ENCODE data around the gene PTGR1.
A peak's percentile ranks its signal among the peaks of the same experiment; 100 is the strongest.

PTGR1 gene

DNA sequence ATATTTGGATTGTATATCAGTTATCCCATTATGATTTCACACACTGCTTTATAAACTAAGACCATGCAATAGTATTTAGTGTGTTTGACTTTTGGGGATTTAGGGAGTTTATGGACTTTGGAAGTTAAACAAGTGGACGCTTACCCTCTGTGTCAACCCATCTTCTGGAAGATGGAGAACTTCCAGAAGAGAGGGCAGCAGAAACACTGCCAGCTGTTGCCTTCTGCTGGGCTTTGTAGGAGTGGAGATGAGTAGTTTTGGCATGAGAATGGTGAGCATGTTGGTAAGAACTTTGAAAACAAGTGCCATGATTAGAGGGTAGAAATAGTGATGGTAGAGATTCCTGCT lies 33.9 kb upstream of the PTGR1 start:
- H2BK5ac ChIP-seq (ENCODE audit: low read depth, low read length, poor library complexity, severe bottlenecking) = no peak overlapping the region
- no peak overlapping the region for H3K27ac ChIP-seq (ENCODE audit: low read length, poor library complexity, severe bottlenecking)
- no peak overlapping the region for H2AK5ac ChIP-seq (ENCODE audit: low read length, severe bottlenecking)
- peak overlapping the region in 1 of 2 experiments; percentile 99 for H3K4me3 ChIP-seq (ENCODE audit: insufficient read depth in 1 of 2, low read depth in 1 of 2, low read length in 2 of 2)
- no peaks in the 10 kb centered on the region for H3K36me3 ChIP-seq (ENCODE audit: control insufficient read depth in 1 of 2, insufficient read depth in 2 of 2, low read depth in 1 of 2, low read length in 2 of 2)
- peaks cover 2% of the 10 kb centered on the region for H3K4me1 ChIP-seq (ENCODE audit: control insufficient read depth, insufficient read depth, low read depth, low read length)
- no peak overlapping the region for H3K4ac ChIP-seq (ENCODE audit: low read depth in 1 of 2, low read length in 2 of 2)
- H4K8ac ChIP-seq (ENCODE audit: low read length) = no peak overlapping the region
- H3K9me3 ChIP-seq (ENCODE audit: control insufficient read depth, low read length) = no peaks in the 10 kb centered on the region
- no peak overlapping the region for H4K91ac ChIP-seq (ENCODE audit: low read length)
- DNase-seq = no peak
- H3K9ac ChIP-seq (ENCODE audit: low read length) = peak overlapping the region; percentile 96
- H3K4me2 ChIP-seq (ENCODE audit: low read length, poor library complexity, severe bottlenecking) = no peak overlapping the region
- H2BK12ac ChIP-seq (ENCODE audit: low read length in 2 of 2) = no peak overlapping the region
- no peak overlapping the region for H3K14ac ChIP-seq (ENCODE audit: low read length in 2 of 2)
- H3K23ac ChIP-seq (ENCODE audit: low read length in 2 of 2) = no peak overlapping the region
- no peak overlapping the region for H3K18ac ChIP-seq (ENCODE audit: low read depth in 1 of 2, low read length in 2 of 2)
- no peak overlapping the region for H2AFZ ChIP-seq (ENCODE audit: low read depth, low read length)
- no peak overlapping the region for H2BK15ac ChIP-seq (ENCODE audit: low read depth, poor library complexity, severe bottlenecking)
- no peak overlapping the region for H2BK120ac ChIP-seq (ENCODE audit: low read depth, low read length)
- H3K79me1 ChIP-seq (replicated peaks; ENCODE audit: low read length, poor library complexity, severe bottlenecking) = peaks cover 4% of the 10 kb centered on the region
- 93% methylated on average over 1 of the region's 1 CpG for WGBS
- H3K27me3 ChIP-seq (ENCODE audit: control insufficient read depth in 1 of 2, insufficient read depth in 1 of 2, low read length in 2 of 2) = no peaks in the 10 kb centered on the region

DNA sequence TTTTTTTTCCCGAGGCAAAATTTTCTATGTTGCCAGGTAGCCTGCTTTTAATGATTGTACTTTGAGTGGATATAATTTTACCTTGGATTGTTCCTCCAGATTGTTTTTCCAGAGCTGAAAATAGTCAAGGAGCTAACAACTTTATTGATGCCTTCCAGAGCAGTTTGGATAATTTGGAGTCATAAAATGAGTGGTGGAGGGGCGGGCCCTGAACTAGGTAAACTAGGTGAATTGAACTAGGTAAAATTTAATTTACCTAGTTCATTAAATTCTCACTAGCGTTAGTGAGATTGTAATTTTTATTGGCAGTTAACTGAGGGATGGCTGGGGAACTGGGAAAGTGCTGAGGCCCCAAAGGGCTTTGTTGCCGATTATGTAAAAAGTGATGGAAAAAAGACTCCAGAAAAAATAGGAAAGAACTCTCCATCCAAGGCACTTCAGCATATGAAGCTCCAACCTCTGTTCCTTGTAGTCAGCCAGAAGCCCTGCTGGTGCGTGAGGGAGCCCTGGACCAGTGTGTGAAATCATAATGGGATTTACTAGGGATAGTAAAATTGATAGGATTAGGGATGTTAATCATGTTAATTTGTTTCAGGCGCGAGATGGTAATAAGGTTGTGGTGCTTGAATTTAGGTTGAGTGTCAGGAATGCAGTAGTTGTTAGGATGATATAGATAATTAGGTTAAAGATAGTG lies 33.4 kb upstream of the PTGR1 start:
- Histone ChIP-seq H3K9me3 (ENCODE audit: control insufficient read depth, low read length) (no peaks in the 10 kb centered on the region), H3K23ac (ENCODE audit: low read length in 2 of 2) (no peak overlapping the region), H3K9ac (ENCODE audit: low read length) (peak overlapping the region; percentile 96), H2BK120ac (ENCODE audit: low read depth, low read length) (no peak overlapping the region), H3K14ac (ENCODE audit: low read length in 2 of 2) (no peak overlapping the region), H2BK12ac (ENCODE audit: low read length in 2 of 2) (no peak overlapping the region), H3K18ac (ENCODE audit: low read depth in 1 of 2, low read length in 2 of 2) (no peak overlapping the region), H4K8ac (ENCODE audit: low read length) (no peak overlapping the region), H4K91ac (ENCODE audit: low read length) (no peak overlapping the region), H3K4me2 (ENCODE audit: low read length, poor library complexity, severe bottlenecking) (peak overlapping the region; percentile 84), H3K4ac (ENCODE audit: low read depth in 1 of 2, low read length in 2 of 2) (no peak overlapping the region), H3K27ac (ENCODE audit: low read length, poor library complexity, severe bottlenecking) (no peak overlapping the region), H2BK15ac (ENCODE audit: low read depth, poor library complexity, severe bottlenecking) (no peak overlapping the region), H2BK5ac (ENCODE audit: low read depth, low read length, poor library complexity, severe bottlenecking) (no peak overlapping the region), H3K79me1 (replicated peaks; ENCODE audit: low read length, poor library complexity, severe bottlenecking) (peaks cover 4% of the 10 kb centered on the region), H3K27me3 (ENCODE audit: control insufficient read depth in 1 of 2, insufficient read depth in 1 of 2, low read length in 2 of 2) (no peaks in the 10 kb centered on the region), H2AK5ac (ENCODE audit: low read length, severe bottlenecking) (no peak overlapping the region), H3K4me1 (ENCODE audit: control insufficient read depth, insufficient read depth, low read depth, low read length) (peaks cover 2% of the 10 kb centered on the region), H3K4me3 (ENCODE audit: insufficient read depth in 1 of 2, low read depth in 1 of 2, low read length in 2 of 2) (peak overlapping the region in 1 of 2 experiments; percentile 99), H3K36me3 (ENCODE audit: control insufficient read depth in 1 of 2, insufficient read depth in 2 of 2, low read depth in 1 of 2, low read length in 2 of 2) (no peaks in the 10 kb centered on the region), H2AFZ (ENCODE audit: low read depth, low read length) (no peak overlapping the region)
- WGBS = 96% methylated on average over 6 of the region's 7 CpGs
- DNase-seq = no peak

DNA sequence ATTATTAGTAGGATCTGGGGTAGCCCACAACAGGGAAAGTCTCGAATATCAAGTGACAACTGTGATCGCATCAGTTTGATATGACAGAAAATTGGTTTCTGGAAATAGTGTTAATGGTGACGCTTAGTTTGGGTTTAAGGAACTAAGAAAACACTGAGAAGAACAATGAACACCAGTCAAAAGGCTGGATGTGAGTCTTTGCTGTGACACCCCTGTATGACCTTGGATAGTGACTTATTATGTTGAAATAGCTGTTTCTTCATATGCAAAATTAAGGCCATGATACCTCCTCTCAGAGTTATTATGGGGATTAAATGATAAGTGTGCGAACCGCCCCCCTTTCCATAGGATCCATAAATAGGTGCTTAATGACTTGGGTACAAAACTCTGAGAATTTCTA lies 32.6 kb upstream of the PTGR1 start:
- H3K9me3 ChIP-seq (ENCODE audit: control insufficient read depth, low read length) = no peaks in the 10 kb centered on the region
- no peak overlapping the region for H3K23ac ChIP-seq (ENCODE audit: low read length in 2 of 2)
- no peaks in the 10 kb centered on the region for H3K36me3 ChIP-seq (ENCODE audit: control insufficient read depth in 1 of 2, insufficient read depth in 2 of 2, low read depth in 1 of 2, low read length in 2 of 2)
- H3K27ac ChIP-seq (ENCODE audit: low read length, poor library complexity, severe bottlenecking) = no peak overlapping the region
- no peak overlapping the region for H2AK5ac ChIP-seq (ENCODE audit: low read length, severe bottlenecking)
- 56% methylated on average over 5 of the region's 5 CpGs for WGBS
- H2BK15ac ChIP-seq (ENCODE audit: low read depth, poor library complexity, severe bottlenecking) = no peak overlapping the region
- no peak overlapping the region for H4K8ac ChIP-seq (ENCODE audit: low read length)
- peak overlapping the region; percentile 84 for H3K4me2 ChIP-seq (ENCODE audit: low read length, poor library complexity, severe bottlenecking)
- H2BK5ac ChIP-seq (ENCODE audit: low read depth, low read length, poor library complexity, severe bottlenecking) = no peak overlapping the region
- H2BK12ac ChIP-seq (ENCODE audit: low read length in 2 of 2) = no peak overlapping the region
- no peaks in the 10 kb centered on the region for H3K27me3 ChIP-seq (ENCODE audit: control insufficient read depth in 1 of 2, insufficient read depth in 1 of 2, low read length in 2 of 2)
- peaks cover 2% of the 10 kb centered on the region for H3K4me1 ChIP-seq (ENCODE audit: control insufficient read depth, insufficient read depth, low read depth, low read length)
- H2BK120ac ChIP-seq (ENCODE audit: low read depth, low read length) = no peak overlapping the region
- H3K9ac ChIP-seq (ENCODE audit: low read length) = peak overlapping the region; percentile 96
- no peak overlapping the region for H3K14ac ChIP-seq (ENCODE audit: low read length in 2 of 2)
- peak; percentile 24 for DNase-seq
- H4K91ac ChIP-seq (ENCODE audit: low read length) = no peak overlapping the region
- no peak overlapping the region for H2AFZ ChIP-seq (ENCODE audit: low read depth, low read length)
- peak overlapping the region in 1 of 2 experiments; percentile 75 for H3K18ac ChIP-seq (ENCODE audit: low read depth in 1 of 2, low read length in 2 of 2)
- peaks cover 4% of the 10 kb centered on the region for H3K79me1 ChIP-seq (replicated peaks; ENCODE audit: low read length, poor library complexity, severe bottlenecking)
- H3K4me3 ChIP-seq (ENCODE audit: insufficient read depth in 1 of 2, low read depth in 1 of 2, low read length in 2 of 2) = peak overlapping the region in 1 of 2 experiments; percentile 99
- H3K4ac ChIP-seq (ENCODE audit: low read depth in 1 of 2, low read length in 2 of 2) = no peak overlapping the region

DNA sequence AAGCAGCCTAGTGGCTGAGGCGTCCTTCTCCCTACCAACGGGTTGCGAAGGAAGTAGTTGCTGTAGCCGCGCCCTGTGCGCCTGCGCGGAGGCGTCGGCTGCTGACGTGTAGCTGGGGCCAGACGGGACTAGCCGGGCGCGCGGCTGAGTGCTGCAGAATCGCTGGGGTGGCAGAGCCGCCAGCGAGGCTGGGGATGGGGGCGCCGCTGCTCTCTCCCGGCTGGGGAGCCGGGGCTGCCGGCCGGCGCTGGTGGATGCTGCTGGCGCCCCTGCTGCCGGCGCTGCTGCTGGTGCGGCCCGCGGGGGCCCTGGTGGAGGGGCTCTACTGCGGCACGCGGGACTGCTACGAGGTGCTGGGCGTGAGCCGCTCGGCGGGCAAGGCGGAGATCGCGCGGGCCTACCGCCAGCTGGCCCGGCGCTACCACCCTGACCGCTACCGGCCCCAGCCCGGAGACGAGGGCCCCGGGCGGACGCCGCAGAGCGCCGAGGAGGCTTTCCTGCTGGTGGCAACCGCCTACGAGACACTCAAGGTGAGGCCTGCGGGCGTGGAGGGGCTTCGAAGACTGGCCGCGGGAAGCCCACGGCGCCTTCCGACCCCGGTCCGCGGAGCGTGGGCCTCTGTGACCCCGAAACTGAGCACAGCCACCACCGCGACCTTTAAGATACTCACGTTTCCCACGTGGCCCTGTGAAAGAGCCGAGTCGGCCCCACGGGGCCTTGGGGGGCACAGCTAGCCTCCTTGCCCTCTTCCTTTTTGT lies 31.9 kb upstream of the PTGR1 start, which contains the start of gene DNAJC25:
Gene DNAJC25, plus strand, starts transcription at position 121 of the 758 bp plus-strand sequence. Its CDS starts 74 bp downstream, at position 195.
- Histone ChIP-seq H4K91ac (ENCODE audit: low read length) (peak within 1 kb of the TSS; percentile 39), H3K4me2 (ENCODE audit: low read length, poor library complexity, severe bottlenecking) (peak within 1 kb of the TSS; percentile 95), H2BK5ac (ENCODE audit: low read depth, low read length, poor library complexity, severe bottlenecking) (peak within 1 kb of the TSS; percentile 70), H2BK120ac (ENCODE audit: low read depth, low read length) (peak within 1 kb of the TSS; percentile 73), H3K14ac (ENCODE audit: low read length in 2 of 2) (peak within 1 kb of the TSS; percentile 89 to 97), H2BK12ac (ENCODE audit: low read length in 2 of 2) (peak within 1 kb of the TSS in 1 of 2 experiments; percentile 77), H4K8ac (ENCODE audit: low read length) (peak within 1 kb of the TSS; percentile 90), H3K4me3 (ENCODE audit: insufficient read depth in 1 of 2, low read depth in 1 of 2, low read length in 2 of 2) (peak within 1 kb of the TSS; percentile 93 to 99), H3K9ac (ENCODE audit: low read length) (peak within 1 kb of the TSS; percentile 96), H3K4ac (ENCODE audit: low read depth in 1 of 2, low read length in 2 of 2) (peak within 1 kb of the TSS; percentile 64 to 71), H3K27me3 (ENCODE audit: control insufficient read depth in 1 of 2, insufficient read depth in 1 of 2, low read length in 2 of 2) (no peaks in the 10 kb centered on the region), H2AK5ac (ENCODE audit: low read length, severe bottlenecking) (no peak within 1 kb of the TSS), H3K27ac (ENCODE audit: low read length, poor library complexity, severe bottlenecking) (peak within 1 kb of the TSS; percentile 81), H3K4me1 (ENCODE audit: control insufficient read depth, insufficient read depth, low read depth, low read length) (peaks cover 2% of the 10 kb centered on the region), H3K18ac (ENCODE audit: low read depth in 1 of 2, low read length in 2 of 2) (peak within 1 kb of the TSS; percentile 79 to 92), H3K79me1 (replicated peaks; ENCODE audit: low read length, poor library complexity, severe bottlenecking) (peaks cover 4% of the 10 kb centered on the region), H3K23ac (ENCODE audit: low read length in 2 of 2) (peak within 1 kb of the TSS; percentile 57 to 90), H3K9me3 (ENCODE audit: control insufficient read depth, low read length) (no peaks in the 10 kb centered on the region), H3K36me3 (ENCODE audit: control insufficient read depth in 1 of 2, insufficient read depth in 2 of 2, low read depth in 1 of 2, low read length in 2 of 2) (no peaks in the 10 kb centered on the region), H2BK15ac (ENCODE audit: low read depth, poor library complexity, severe bottlenecking) (peak within 1 kb of the TSS; percentile 69), H2AFZ (ENCODE audit: low read depth, low read length) (peak within 1 kb of the TSS; percentile 89)
- DNase-seq = peak; percentile 98
- under 1% methylated on average over 58 of the region's 79 CpGs for WGBS

Measured in mesenchymal stem cell (in vitro differentiated cells and primary cell).